Fibroblast of villous mesenchyme (primary cell): ENCODE data around the gene B4GALNT4. TPM values are rescaled to one million over a fixed set of nuclear protein-coding genes. Genes with fewer than 3 reads are reported as not detected.
"Not testable (repeated sequence)": the region's sequence is repeated elsewhere in the genome, so short reads cannot be mapped to it uniquely, and the experiment has no call there.

Experiments
- DNase-seq: peaks from one replicate; pipeline ENCODE4 v3.0.0-alpha.2; 2010; ENCODE audit warnings: low read depth
- H3K4me3 ChIP-seq: 2 replicates; pipeline ENCODE4 v1.5.1; 2011; ENCODE audit warnings: low read depth, mild to moderate bottlenecking, low read length
- CTCF ChIP-seq: IDR thresholded peaks from 2 replicates; pipeline ENCODE4 v1.5.1; 2012; ENCODE audit warnings: low read depth, mild to moderate bottlenecking, low read length; ENCODE audit not compliant: insufficient read depth
- total RNA-seq: library from RNA; depleted of rRNA; stranded (reverse); fragments of >200 nt; gene quantifications from 2 replicates; pipeline ENCODE4 v1.2.3, GENCODE V29; 2012

B4GALNT4 gene
- total RNA-seq, 1 donor: 0.43 TPM

GRCh38 chr11:326842-327580 is 42.3 kb upstream of the B4GALNT4 start:
- DNase-seq: peak; percentile 74
- no peak overlapping the region for H3K4me3 ChIP-seq
- TF ChIP-seq CTCF: no peak

- no peak for DNase-seq
- no peak for TF ChIP-seq CTCF
- no peak overlapping the region for H3K4me3 ChIP-seq
These were observed 41.7 kb upstream of the B4GALNT4 start for GRCh38 chr11:327581-327923.

GRCh38 chr11:328012-328411 is 41.3 kb upstream of the B4GALNT4 start:
- no peak for DNase-seq
- H3K4me3 ChIP-seq: no peak overlapping the region
- no peak for TF ChIP-seq CTCF

GRCh38 chr11:328516-329100 is 40.7 kb upstream of the B4GALNT4 start:
- DNase-seq, H3K4me3 ChIP-seq: not testable (repeated sequence)

GRCh38 chr11:329886-330253 is 39.4 kb upstream of the B4GALNT4 start:
- TF ChIP-seq CTCF: no peak
- H3K4me3 ChIP-seq: no peak overlapping the region
- no peak for DNase-seq

GRCh38 chr11:330307-330693 is 39.0 kb upstream of the B4GALNT4 start:
- no peak for TF ChIP-seq CTCF
- DNase-seq: no peak
- no peak overlapping the region for H3K4me3 ChIP-seq

GRCh38 chr11:330694-331357 is 38.5 kb upstream of the B4GALNT4 start:
- H3K4me3 ChIP-seq: no peak overlapping the region
- TF ChIP-seq CTCF: no peak
- DNase-seq: no peak
